UCSD-AML1 (cell line): ENCODE data around the gene MYO9B.

ENCODE experiments used
- DNase-seq: peaks from one replicate; lab custom pipeline; 2025; ENCODE audit not compliant: unreplicated experiment; lab: John Stamatoyannopoulos, UW

MYO9B gene

DNA sequence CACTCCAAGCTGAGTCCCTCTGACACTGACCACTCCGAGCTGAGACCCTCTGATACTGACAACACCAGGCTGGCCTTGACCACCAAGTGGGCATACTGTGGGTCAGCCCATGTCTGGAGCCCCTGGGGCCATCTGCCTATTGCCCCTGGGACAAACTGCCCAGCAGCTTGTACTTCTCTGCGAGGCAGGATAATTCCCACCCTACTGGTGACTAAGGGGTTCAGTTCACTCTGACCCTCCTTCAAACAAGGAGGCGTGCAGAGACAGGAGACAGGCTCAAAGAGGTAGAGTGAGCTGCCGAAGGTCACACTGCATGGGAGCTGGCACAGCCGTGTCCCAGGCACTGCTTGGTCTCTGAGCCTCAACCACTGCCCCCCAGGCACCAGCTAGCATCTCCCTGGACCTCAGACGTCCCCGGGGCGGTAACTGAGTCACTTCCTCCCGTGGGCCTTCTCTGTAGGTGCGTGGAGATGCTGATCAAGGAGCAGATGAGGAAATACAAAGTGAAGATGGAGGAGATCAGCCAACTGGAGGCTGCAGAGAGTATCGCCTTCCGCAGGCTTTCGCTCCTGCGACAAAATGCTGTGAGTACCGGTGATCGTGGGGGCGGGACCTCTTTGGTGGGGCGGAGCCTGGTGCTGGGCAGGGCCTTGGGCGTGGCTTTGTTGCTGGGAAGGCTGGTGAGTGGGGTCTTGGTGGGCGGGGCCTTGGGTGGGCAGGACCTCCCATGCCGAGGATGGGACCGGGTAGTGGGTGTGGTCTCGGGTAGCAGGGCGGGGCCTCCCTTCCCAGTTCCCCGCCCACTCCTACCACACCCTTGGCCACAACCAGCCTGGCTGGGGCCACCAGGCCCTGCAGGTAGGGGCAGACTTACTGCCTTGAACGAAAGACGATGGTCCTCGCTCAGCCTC, 133.8 kb downstream of the MYO9B start:
- DNase-seq = peak; percentile 58

GRCh38 chr19:17210296-17210695, 134.7 kb downstream of the MYO9B start:
- no peak for DNase-seq

DNA sequence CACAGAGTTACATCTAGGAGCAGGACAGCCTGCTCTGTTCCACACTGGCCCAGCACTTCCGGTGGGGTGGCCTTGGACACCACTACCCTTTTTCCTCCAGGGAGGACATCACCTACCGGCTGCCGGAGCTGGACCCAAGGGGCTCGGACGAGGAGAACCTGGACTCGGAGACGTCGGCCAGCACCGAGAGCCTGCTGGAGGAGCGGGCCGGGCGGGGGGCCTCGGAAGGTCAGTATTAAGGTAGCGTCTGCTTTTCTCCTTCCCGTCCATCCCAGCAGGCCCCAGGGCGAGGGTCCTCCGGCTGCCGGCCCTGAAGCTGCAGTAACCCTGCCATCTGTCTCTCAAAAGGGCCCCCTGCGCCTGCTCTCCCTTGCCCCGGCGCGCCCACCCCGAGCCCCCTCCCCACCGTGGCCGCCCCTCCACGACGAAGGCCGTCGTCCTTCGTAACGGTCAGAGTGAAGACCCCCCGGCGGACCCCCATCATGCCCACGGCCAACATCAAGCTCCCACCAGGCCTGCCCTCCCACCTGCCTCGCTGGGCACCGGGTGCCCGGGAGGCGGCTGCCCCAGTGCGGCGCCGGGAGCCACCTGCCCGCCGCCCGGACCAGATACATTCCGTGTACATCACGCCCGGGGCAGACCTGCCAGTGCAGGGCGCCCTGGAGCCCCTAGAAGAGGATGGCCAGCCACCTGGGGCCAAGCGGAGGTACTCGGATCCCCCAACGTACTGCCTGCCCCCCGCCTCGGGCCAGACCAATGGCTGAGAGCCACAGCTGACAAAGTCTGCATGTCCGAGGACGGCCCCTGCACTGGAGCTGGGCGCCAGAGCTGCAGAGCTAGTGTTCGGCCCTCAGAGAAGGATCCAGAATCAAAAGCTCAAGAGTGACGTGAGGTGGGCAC, 136.2 kb downstream of the MYO9B start:
- no peak for DNase-seq

DNA sequence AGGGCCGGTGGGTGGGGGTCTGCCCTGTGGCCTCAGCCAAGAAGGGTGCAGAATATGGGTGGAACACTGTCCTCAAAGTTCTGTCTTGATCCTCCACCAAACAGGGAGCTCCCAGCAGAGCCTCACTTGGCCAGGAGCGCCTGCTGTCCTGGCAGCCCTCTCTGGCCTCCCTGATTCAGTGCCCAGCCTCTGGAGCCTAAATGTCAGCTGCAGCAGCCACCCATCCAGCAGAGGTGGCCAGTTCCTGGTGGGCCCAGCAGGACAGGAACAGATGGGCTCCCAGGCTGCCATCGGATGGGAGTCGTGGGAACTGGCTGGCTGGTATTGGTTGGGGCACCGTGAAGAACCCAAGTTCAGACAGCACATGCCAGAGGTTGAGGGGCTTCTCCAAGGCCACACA, 137.8 kb downstream of the MYO9B start:
- no peak for DNase-seq

DNA sequence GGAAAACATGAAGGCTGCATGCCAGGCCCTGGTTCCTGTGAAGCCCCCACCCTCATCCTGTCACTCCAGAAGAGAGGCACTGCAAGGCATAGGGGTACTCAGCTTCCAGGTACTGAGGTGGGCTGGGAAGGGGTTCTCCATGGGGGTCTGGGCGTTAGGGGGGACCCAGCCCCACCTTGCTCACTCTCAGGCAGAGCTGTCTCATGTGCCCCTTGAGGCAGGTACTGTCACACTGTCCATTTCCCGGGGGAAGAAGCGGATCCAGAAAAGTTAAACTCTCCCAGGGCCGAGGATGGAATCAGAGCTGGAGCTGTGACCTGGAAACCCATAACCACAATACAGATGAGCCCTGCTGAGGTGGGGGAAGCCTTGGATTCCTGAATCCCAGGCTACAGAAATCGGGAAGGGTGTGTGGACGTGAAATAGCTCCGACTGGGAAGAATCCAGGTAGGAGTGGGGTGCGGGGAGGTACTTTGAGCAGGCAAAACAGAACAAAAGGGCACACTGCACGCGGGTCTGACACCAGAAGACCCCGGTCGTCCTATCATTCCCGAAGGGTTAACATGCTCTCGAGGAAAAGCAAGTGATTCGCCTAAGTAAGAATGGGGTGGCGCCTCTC, 139.0 kb downstream of the MYO9B start:
- no peak for DNase-seq

GRCh38 chr19:17215127-17215971, 139.8 kb downstream of the MYO9B start, which contains the start of gene USE1:
USE1 (plus strand) TSS chr19:17215357; CDS start chr19:17215406, 49 bp downstream.
- DNase-seq = peak; percentile 89

DNA sequence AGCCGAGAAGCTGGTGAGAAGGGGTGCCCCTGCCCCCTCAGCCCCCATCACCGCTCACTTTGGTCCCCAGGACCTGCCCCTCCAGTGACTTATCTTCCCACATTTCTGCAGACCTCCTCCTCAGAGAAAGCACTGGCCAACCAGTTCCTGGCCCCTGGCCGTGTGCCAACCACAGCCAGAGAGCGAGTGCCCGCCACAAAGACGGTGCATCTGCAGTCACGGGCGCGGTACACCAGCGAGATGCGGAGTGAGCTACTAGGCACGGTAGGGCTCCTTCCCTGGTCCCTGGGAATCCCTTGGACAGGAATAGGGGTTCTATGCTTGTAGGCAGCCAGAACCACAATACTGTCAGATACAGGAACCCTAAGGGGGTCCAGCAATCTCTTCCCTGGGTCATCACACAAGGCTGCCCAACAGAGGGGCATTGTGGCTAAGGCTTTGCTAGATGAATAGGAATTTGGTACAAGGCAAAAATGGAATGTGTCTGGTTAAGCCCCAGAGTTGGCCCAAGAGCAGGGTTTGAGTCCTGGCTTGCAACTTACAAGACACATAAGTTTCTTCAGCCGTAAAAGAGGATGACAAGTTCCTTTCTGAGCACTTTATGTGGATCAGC, 140.6 kb downstream of the MYO9B start:
- no peak for DNase-seq

DNA sequence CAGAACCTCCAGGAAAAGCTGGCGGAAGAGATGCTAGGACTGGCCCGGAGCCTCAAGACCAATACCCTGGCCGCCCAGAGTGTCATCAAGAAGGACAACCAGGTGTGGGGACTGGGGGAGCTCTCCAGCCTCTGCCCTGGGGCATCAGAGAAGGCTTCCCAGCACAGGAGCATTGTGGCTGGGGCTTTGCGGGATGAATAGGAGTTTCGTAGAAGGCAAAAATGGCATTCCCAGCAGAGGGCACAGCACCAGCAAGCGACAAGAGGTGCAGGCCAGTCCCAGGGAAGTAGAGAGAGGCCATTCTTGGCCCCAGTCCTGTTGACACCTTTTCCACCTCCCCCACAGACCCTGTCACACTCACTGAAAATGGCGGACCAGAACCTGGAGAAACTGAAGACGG, 143.7 kb downstream of the MYO9B start:
- no peak for DNase-seq

- no peak for DNase-seq
Measured at GRCh38 chr19:17220207-17220758, 144.7 kb downstream of the MYO9B start.

DNA sequence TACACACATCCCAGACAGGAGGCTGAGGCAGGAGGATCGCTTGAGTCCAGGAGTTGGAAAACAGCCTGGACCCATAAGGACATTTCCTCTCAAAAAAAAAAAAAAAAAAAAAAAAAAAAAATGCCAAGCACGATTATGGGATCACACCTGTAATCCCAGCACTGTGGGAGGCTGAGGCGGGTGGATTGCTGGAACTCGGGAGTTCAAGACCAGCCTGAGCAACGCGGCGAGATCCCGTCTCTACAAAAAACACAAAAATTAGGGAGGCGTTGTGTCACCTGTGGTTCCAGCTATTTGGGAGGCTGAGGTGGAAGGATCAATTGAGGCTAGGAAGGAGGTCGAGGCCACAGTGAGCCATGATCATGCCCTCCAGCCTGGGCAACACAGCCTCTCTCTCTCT, 149.5 kb downstream of the MYO9B start:
- DNase-seq = no peak

- DNase-seq = peak; percentile 98
Measured at GRCh38 chr19:17226002-17226933, 150.7 kb downstream of the MYO9B start, which contains the start of gene OCEL1. OCEL1 (plus strand) TSS chr19:17226226; CDS start chr19:17226248, 22 bp downstream.

DNA sequence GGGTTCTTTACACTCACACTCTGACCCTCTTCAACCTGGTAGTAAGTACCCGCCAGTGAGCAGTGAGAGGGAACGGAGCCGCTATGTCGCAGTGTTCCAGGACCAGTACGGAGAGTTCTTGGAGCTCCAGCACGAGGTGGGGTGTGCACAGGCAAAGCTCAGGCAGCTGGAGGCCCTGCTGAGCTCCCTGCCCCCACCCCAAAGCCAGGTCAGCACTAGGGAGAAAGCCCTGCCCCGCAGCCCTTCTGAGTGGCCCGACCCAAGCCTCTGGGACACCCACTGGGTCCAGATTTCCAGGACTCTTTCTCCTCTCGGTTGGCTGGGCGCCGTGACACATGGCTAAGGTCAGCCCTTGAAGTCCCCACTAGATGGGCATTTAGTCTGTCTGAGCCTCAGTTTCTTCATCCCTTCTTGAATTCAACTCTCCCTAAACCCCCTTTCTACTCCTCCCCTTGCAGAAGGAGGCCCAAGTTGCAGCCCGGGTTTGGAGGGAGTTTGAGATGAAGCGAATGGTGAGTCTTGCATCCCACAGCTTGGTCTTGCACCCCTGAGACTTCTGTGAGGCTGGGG, 152.3 kb downstream of the MYO9B start:
- no peak for DNase-seq

DNA sequence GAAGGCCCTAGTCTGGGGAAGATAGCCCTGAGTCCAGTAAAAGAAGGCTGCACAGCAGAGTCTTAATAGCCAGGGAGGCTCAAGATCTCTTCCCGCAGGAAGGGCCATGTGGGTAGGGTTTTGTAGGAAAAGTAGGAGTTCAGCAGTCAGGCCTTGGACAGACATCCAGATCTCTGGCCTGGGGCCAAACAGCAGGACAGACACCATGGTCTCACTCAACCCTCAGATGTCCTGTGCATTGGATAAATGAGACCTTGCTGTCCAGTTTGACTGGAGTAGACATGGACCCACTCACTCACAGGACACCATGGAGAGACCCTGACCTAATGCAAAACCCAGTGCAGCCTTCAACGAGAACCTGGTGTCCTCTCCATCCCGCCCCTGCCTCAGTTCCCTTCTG, 154.3 kb downstream of the MYO9B start:
- DNase-seq = no peak

- DNase-seq = no peak
Measured at GRCh38 chr19:17232258-17232657, 156.7 kb downstream of the MYO9B start.

GRCh38 chr19:17234911-17235299, 159.3 kb downstream of the MYO9B start:
- peak; percentile 71 for DNase-seq

DNA sequence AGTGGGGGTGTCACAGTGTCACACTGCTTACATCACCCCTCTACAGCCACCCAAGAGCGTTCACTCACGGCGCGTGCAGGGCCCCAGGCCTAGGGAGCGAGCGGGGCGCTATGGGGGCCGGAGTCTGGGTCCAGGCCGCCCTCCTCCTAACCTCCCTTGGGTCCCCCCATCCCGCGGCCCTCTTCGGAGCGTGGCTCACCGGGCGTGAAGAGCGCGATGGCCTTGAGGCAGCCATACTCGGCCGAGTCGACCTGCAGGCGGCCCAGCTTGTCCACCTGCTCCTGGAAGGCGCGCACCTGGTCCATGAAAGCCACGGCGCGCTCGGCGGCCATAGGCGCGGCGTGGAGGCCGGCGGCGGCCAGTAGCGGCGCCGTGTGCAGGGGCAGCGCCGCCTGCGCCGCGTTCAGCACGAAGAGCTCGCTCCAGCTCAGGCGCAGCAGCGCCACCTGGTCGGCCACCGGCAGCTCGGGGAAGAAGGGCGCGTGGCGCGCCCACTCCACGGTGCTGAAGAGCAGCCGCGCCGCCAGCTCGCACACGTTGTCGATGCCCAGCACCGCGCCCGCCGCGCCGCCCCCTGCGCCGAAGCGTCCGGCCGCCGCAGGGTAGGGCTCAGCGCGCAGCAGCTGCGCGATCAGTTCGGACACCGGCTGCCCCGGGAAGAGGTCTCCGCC, 159.9 kb downstream of the MYO9B start:
- DNase-seq = peak; percentile 86

DNA sequence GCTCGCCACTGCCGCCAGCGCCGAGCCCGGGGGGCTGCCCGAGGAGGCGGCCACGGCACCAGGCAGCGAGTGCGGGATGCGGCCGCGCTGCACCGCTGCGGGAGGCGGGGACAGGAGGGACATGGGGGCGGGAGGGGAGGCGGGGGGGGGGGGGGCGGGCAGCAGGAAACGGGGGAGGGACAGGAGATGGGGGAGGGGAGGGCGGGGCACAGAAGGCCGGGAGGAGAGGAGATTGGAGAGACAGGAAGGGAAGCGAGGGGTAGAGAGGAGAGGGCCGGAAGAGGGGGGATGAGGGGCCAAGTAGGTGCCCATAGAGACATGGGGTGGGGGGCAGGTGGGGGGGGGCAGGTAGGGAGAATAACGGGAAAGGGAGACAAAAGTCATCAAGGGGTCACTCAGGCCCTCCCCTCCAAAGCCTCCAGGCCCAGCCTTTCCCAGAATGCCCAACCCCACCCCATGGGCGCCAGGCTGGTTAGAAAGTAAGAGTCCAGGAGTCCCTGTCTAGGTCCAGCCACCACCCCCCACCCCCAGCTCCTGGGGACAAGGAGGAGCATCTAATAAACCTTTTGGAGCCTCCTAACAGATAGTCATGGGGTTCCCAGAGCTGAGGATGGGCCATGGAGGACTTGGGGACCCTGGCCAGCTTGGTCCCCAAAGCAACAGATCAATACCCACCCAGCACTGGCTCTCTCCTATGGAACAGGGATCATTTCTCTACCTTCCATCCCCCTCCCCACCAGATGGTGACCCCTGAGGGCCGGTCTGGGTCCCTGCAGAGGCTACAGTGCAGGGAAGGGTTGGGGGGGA, 160.6 kb downstream of the MYO9B start:
- no peak for DNase-seq
